PC-9 (cell line): Measurements from ENCODE around the gene KCTD16. TPM values are rescaled to one million over a fixed set of nuclear protein-coding genes. Genes with fewer than 3 reads are reported as not detected.

ENCODE experiments used
- BruUV-seq: library from RNA; stranded (reverse); fragments of 400-500 nt; replicated peaks from 2 replicates; lab custom pipeline; 2021; lab: Mats Ljungman, UMichigan
- CTCF ChIA-PET: fragments of 300-600 bp; sonication (Branson Sonifier 250); formaldehyde crosslinking; loops from one replicate; lab custom pipeline; 2022; ENCODE audit warnings: antibody characterized with exemption; lab: Charles Lee
- POLR2A ChIA-PET: fragments of 300-600 bp; sonication (Branson Sonifier 250); formaldehyde crosslinking; loops from one replicate; lab custom pipeline; 2022; ENCODE audit warnings: antibody characterized with exemption; ENCODE audit not compliant: unreplicated experiment; lab: Charles Lee
- DNase-seq, 2 experiments: peaks; one replicate each; pipeline versions ENCODE4 v3.0.0 to v3.0.0-alpha.2; 2015 to 2022; ENCODE audit warnings: mixed read lengths in 1 of 2
- H2AFZ ChIP-seq: fragments of 200-600 bp; sonication (generic); 2 replicates; pipeline ENCODE4 v1.8.1; 2017; ENCODE audit warnings: antibody characterized with exemption
- H3F3A ChIP-seq: fragments of 200-600 bp; sonication (generic); 2 replicates; pipeline ENCODE4 v1.8.1; 2017; ENCODE audit warnings: antibody characterized with exemption, mild to moderate bottlenecking, low read depth; ENCODE audit not compliant: insufficient read depth
- H3K27ac ChIP-seq: fragments of 200-600 bp; sonication (generic); 2 replicates; pipeline ENCODE4 v1.6.1; 2016; ENCODE audit warnings: mixed run types
- H3K27me3 ChIP-seq: fragments of 200-600 bp; sonication (generic); 2 replicates; pipeline ENCODE4 v1.6.1; 2016; ENCODE audit warnings: low read depth, mixed run types; ENCODE audit not compliant: insufficient read depth
- H3K36me3 ChIP-seq: fragments of 200-600 bp; sonication (generic); 2 replicates; pipeline ENCODE4 v1.6.1; 2016; ENCODE audit warnings: low read depth, mixed run types
- H3K4me1 ChIP-seq: fragments of 200-600 bp; sonication (generic); replicated peaks from 2 replicates; pipeline ENCODE4 v1.6.1; 2016; ENCODE audit warnings: mixed run types; ENCODE audit not compliant: insufficient read depth
- H3K4me2 ChIP-seq: fragments of 200-600 bp; sonication (generic); 2 replicates; pipeline ENCODE4 v1.6.1; 2017; ENCODE audit warnings: mixed run types
- H3K4me3 ChIP-seq: fragments of 200-600 bp; sonication (generic); 2 replicates; pipeline ENCODE4 v1.6.1; 2016; ENCODE audit warnings: mixed run types
- H3K79me2 ChIP-seq: fragments of 200-600 bp; sonication (generic); 2 replicates; pipeline ENCODE4 v1.6.1; 2017; ENCODE audit warnings: low read depth, mixed run types
- H3K9me2 ChIP-seq: fragments of 200-600 bp; sonication (generic); 2 replicates; pipeline ENCODE4 v1.8.1; 2017; ENCODE audit warnings: mild to moderate bottlenecking; ENCODE audit not compliant: insufficient read depth
- H3K9me3 ChIP-seq: fragments of 200-600 bp; sonication (generic); 2 replicates; pipeline ENCODE4 v1.8.1; 2016; ENCODE audit warnings: low read depth; ENCODE audit not compliant: insufficient read depth
- H4K20me1 ChIP-seq: fragments of 200-600 bp; sonication (generic); 2 replicates; pipeline ENCODE4 v1.8.1; 2017; ENCODE audit not compliant: insufficient read depth
- CTCF ChIP-seq: fragments of 200-600 bp; sonication (generic); conservative IDR thresholded peaks from 2 replicates; pipeline ENCODE4 v1.6.1; 2017; ENCODE audit warnings: mixed run types, antibody characterized with exemption, mild to moderate bottlenecking, moderate library complexity
- EZH2 ChIP-seq: fragments of 200-600 bp; sonication (generic); IDR thresholded peaks from 2 replicates; pipeline ENCODE4 v1.8.0; 2017; ENCODE audit warnings: antibody characterized with exemption, low read depth
- intact Hi-C: fragments of 100-400 bp; cut with micrococcal nuclease; formaldehyde crosslinking; loops from one replicate; pipeline ENCODE4 v1.10.0; 2022; ENCODE audit not compliant: unreplicated experiment
- total RNA-seq: library from RNA; stranded (reverse); gene quantifications from 2 replicates; pipeline ENCODE4 v1.2.3, GENCODE V29; 2021

The KCTD16 gene
- total RNA-seq, 1 experiment from 2014 or later: 0.33 TPM

GRCh38 chr5:144133050-144133633 is 37.5 kb upstream of the KCTD16 start:
- Histone ChIP-seq H3F3A (no peaks in the 10 kb centered on the region), H3K4me3 (no peak overlapping the region), H3K27me3 (no peaks in the 10 kb centered on the region), H3K79me2 (no peaks in the 10 kb centered on the region), H3K9me2 (no peaks in the 10 kb centered on the region), H2AFZ (no peak overlapping the region), H3K36me3 (no peaks in the 10 kb centered on the region), H3K4me2 (no peak overlapping the region), H3K9me3 (no peaks in the 10 kb centered on the region), H4K20me1 (no peaks in the 10 kb centered on the region), H3K4me1 (no peaks in the 10 kb centered on the region), H3K27ac (no peak overlapping the region)
- no peak for DNase-seq
- no peak for TF ChIP-seq CTCF
- TF ChIP-seq EZH2: no peak
- intact Hi-C loops: no loop called here
- no TSS peak for BruUV-seq
- CTCF ChIA-PET: interaction anchor here (1.4 kb wide), 1 partner anchor 9 kb away, joined by 6 read pairs; no protein-coding TSS in a partner anchor
- POLR2A ChIA-PET: no interaction called here

- Histone ChIP-seq H3K4me2 (no peak overlapping the region), H3K4me1 (no peaks in the 10 kb centered on the region), H3K27me3 (no peaks in the 10 kb centered on the region), H3K9me2 (no peaks in the 10 kb centered on the region), H3K36me3 (no peaks in the 10 kb centered on the region), H3K79me2 (no peaks in the 10 kb centered on the region), H2AFZ (no peak overlapping the region), H3K9me3 (no peaks in the 10 kb centered on the region), H4K20me1 (no peaks in the 10 kb centered on the region), H3K27ac (no peak overlapping the region), H3F3A (no peaks in the 10 kb centered on the region), H3K4me3 (no peak overlapping the region)
- intact Hi-C loops: no loop called here
- TF ChIP-seq EZH2: no peak
- no peak for TF ChIP-seq CTCF
- BruUV-seq: no TSS peak
- POLR2A ChIA-PET: no interaction called here
- no peak for DNase-seq
- CTCF ChIA-PET: interaction anchor here (0.7 to 1.4 kb wide), 2 partner anchors 8 to 260 kb away, joined by 3 to 6 read pairs; no protein-coding TSS in a partner anchor
These were observed 36.4 kb upstream of the KCTD16 start for GRCh38 chr5:144134194-144134826.

- no peak overlapping the region for H3K4me2 ChIP-seq
- no TSS peak for BruUV-seq
- no peaks in the 10 kb centered on the region for H3K9me3 ChIP-seq
- no peak for TF ChIP-seq EZH2
- no peak for TF ChIP-seq CTCF
- H4K20me1 ChIP-seq: no peaks in the 10 kb centered on the region
- CTCF ChIA-PET: no interaction called here
- H3F3A ChIP-seq: no peaks in the 10 kb centered on the region
- no peaks in the 10 kb centered on the region for H3K4me1 ChIP-seq
- H3K36me3 ChIP-seq: no peaks in the 10 kb centered on the region
- H3K27me3 ChIP-seq: no peaks in the 10 kb centered on the region
- H3K9me2 ChIP-seq: no peaks in the 10 kb centered on the region
- H2AFZ ChIP-seq: no peak overlapping the region
- intact Hi-C loops: loop anchor here (5.0 kb wide), 1 partner anchor 158 kb away; no protein-coding TSS in a partner anchor
- no peak overlapping the region for H3K4me3 ChIP-seq
- POLR2A ChIA-PET: no interaction called here
- DNase-seq: no peak
- H3K27ac ChIP-seq: no peak overlapping the region
- no peaks in the 10 kb centered on the region for H3K79me2 ChIP-seq
These were observed 35.4 kb upstream of the KCTD16 start for GRCh38 chr5:144135113-144135762.
